ENCODE data around the gene PICALM.

DNA sequence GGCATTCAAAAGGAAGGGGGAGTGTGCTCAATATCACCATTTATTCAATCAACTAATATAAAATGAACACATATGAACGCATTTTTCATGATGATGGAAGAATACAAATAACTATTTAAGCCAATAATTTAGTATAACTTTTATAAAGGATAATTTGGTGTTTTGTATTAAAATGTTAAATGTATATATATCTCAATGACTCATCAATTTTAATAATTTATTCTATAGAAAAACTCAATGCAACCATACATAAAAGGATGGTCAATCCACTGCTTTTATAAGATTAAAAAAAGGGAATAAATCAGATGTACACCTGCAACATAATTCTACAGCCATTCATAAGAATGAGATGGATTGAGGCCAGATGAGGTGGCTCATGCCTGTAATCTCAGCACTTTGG is 50.6 kb downstream of the PICALM start:
- TF ChIP-seq POLR2A (IDR thresholded peaks at IDR 0.05) (no peak), CTCF (IDR thresholded peaks at IDR 0.05) (no peak)
